HCT116 (cell line): ENCODE measurements around the gene CXADR. TPM values are rescaled to one million over a fixed set of nuclear protein-coding genes. Genes with fewer than 3 reads are reported as not detected.
A peak's percentile ranks its signal among the peaks of the same experiment; 100 is the strongest.

Experiments used
- ATAC-seq: fragments of 200-7000 bp; cut with Tn5 transposase; 2 replicates; pipeline ENCODE4 v1.9.1; 2020; ENCODE audit warnings: mild to moderate bottlenecking, moderate library complexity
- BruUV-seq: library from RNA; stranded (reverse); fragments of 400-500 nt; replicated peaks from 2 replicates; lab custom pipeline; 2021; lab: Mats Ljungman, UMichigan
- CTCF ChIA-PET: fragments of 300-600 bp; sonication (Branson Sonifier 250); formaldehyde crosslinking; loops from one replicate; lab custom pipeline; 2021; ENCODE audit warnings: antibody characterized with exemption; lab: Charles Lee
- POLR2A ChIA-PET: fragments of 300-600, 350-600 bp; sonication (Branson Sonifier 250); formaldehyde crosslinking; loops from one replicate; lab custom pipeline; 2021; ENCODE audit warnings: antibody characterized with exemption; lab: Charles Lee
- RAD21 ChIA-PET, 2 experiments: fragments of 300-600 bp; sonication (Branson Sonifier 250); formaldehyde crosslinking; loops; one replicate each; lab custom pipeline; 2023; ENCODE audit warnings: low total read pairs in 2 of 2; ENCODE audit not compliant: uncharacterized antibody in 2 of 2, unreplicated experiment in 2 of 2, low non-redundant PET in 1 of 2; lab: Charles Lee
- DNase-seq: peaks from one replicate; pipeline ENCODE4 v3.0.0-alpha.2; 2010; ENCODE audit warnings: low read depth, low spot score
- H2AFZ ChIP-seq: fragments of 200-600 bp; shearing (Covaris generic), sonication (generic); 2 replicates; pipeline ENCODE4 v1.6.1; 2017; ENCODE audit warnings: low read depth, mixed run types, mixed read lengths, antibody characterized with exemption, low read length; ENCODE audit not compliant: poor library complexity, severe bottlenecking
- H3K27ac ChIP-seq: 2 replicates; pipeline ENCODE4 v1.5.1; 2012; ENCODE audit warnings: low read depth, low read length
- H3K27me3 ChIP-seq: fragments of 200-600 bp; sonication (generic); 2 replicates; pipeline ENCODE4 v1.6.1; 2016; ENCODE audit warnings: mixed run types, low read length, mixed read lengths; ENCODE audit not compliant: insufficient read depth
- H3K36me3 ChIP-seq, 2 experiments: fragments of 200-500 bp in 1 of 2; fragments of 200-600 bp in 1 of 2; sonication (Bioruptor generic) in 1 of 2; sonication (generic) in 1 of 2; 2 replicates each; pipeline versions ENCODE4 v1.5.1 to v1.6.1; 2014 to 2016; ENCODE audit warnings: low read length in 2 of 2, inconsistent platforms in 1 of 2, mixed read lengths in 1 of 2, mixed run types in 1 of 2; ENCODE audit not compliant: insufficient read depth in 2 of 2, control insufficient read depth in 1 of 2
- H3K4me1 ChIP-seq, 2 experiments: fragments of 200-600 bp in 1 of 2; sonication (generic) in 1 of 2; 2 replicates each; pipeline versions ENCODE4 v1.5.1 to v1.6.1; 2012 to 2017; ENCODE audit warnings: low read length in 2 of 2, inconsistent platforms in 1 of 2, mild to moderate bottlenecking in 1 of 2, mixed read lengths in 1 of 2, mixed run types in 1 of 2, moderate library complexity in 1 of 2; ENCODE audit not compliant: insufficient read depth in 2 of 2, control insufficient read depth in 1 of 2
- H3K4me2 ChIP-seq: fragments of 200-600 bp; sonication (generic); 2 replicates; pipeline ENCODE4 v1.6.1; 2017; ENCODE audit warnings: mixed run types, low read length, mixed read lengths
- H3K4me3 ChIP-seq, 2 experiments: fragments of 200-600 bp in 1 of 2; sonication (generic) in 1 of 2; replicated peaks in 1 of 2; 2 replicates each; pipeline ENCODE4 v1.5.1; 2011 to 2016; ENCODE audit warnings: low read length in 2 of 2, control low read depth in 1 of 2, low read depth in 1 of 2, mild to moderate bottlenecking in 1 of 2, mixed read lengths in 1 of 2, mixed run types in 1 of 2
- H3K79me2 ChIP-seq: fragments of 200-600 bp; sonication (generic); 2 replicates; pipeline ENCODE4 v1.6.1; 2017; ENCODE audit warnings: mild to moderate bottlenecking, mixed run types, low read length, moderate library complexity, mixed read lengths; ENCODE audit not compliant: insufficient read depth
- H3K9ac ChIP-seq: fragments of 200-600 bp; sonication (generic); 2 replicates; pipeline ENCODE4 v1.6.1; 2016; ENCODE audit warnings: low read length, mixed read lengths
- H3K9me2 ChIP-seq: fragments of 200-600 bp; sonication (generic), shearing (Covaris generic); 2 replicates; pipeline ENCODE4 v1.6.1; 2017; ENCODE audit warnings: mixed run types, mild to moderate bottlenecking, moderate library complexity; ENCODE audit not compliant: insufficient read depth
- H3K9me3 ChIP-seq, 2 experiments: fragments of 200-500 bp in 1 of 2; fragments of 200-600 bp in 1 of 2; sonication (Bioruptor generic) in 1 of 2; sonication (generic) in 1 of 2; 2 replicates each; pipeline ENCODE4 v1.6.1; 2014 to 2017; ENCODE audit warnings: low read length in 2 of 2, mixed read lengths in 2 of 2, inconsistent platforms in 1 of 2, low read depth in 1 of 2, mild to moderate bottlenecking in 1 of 2, mixed run types in 1 of 2, moderate library complexity in 1 of 2; ENCODE audit not compliant: control insufficient read depth in 1 of 2, insufficient read depth in 1 of 2
- H4K20me1 ChIP-seq: fragments of 200-600 bp; sonication (generic), shearing (Covaris generic); 2 replicates; pipeline ENCODE4 v1.6.1; 2017; ENCODE audit warnings: mixed run types, mild to moderate bottlenecking, moderate library complexity; ENCODE audit not compliant: insufficient read depth
- CBX3 ChIP-seq: IDR thresholded peaks from 2 replicates; pipeline ENCODE4 v1.6.1; 2012; ENCODE audit warnings: low read depth
- CEBPB ChIP-seq: IDR thresholded peaks from 2 replicates; pipeline ENCODE4 v1.6.1; 2012; ENCODE audit warnings: low read depth
- ELF1 ChIP-seq: IDR thresholded peaks from 2 replicates; pipeline ENCODE4 v1.6.1; 2012; ENCODE audit warnings: low read depth, borderline replicate concordance
- EZH2phosphoT487 ChIP-seq: fragments of 200-600 bp; IDR thresholded peaks from 2 replicates; pipeline ENCODE4 v1.6.1; 2018; ENCODE audit warnings: antibody characterized with exemption, borderline replicate concordance
- FOSL1 ChIP-seq: IDR thresholded peaks from 2 replicates; pipeline ENCODE4 v1.6.1; 2012; ENCODE audit warnings: low read depth
- JUND ChIP-seq: IDR thresholded peaks from 2 replicates; pipeline ENCODE4 v1.6.1; 2012
- POLR2A ChIP-seq: IDR thresholded peaks from 2 replicates; pipeline ENCODE4 v1.7.0; 2011; ENCODE audit warnings: borderline replicate concordance; ENCODE audit not compliant: insufficient read depth, insufficient read length; ENCODE audit errors: extremely low read depth
- POLR2AphosphoS5 ChIP-seq: IDR thresholded peaks from 2 replicates; pipeline ENCODE4 v1.6.1; 2011; ENCODE audit warnings: mild to moderate bottlenecking, low read depth, low read length, moderate library complexity
- RAD21 ChIP-seq: IDR thresholded peaks from 2 replicates; pipeline ENCODE4 v1.6.1; 2012; ENCODE audit warnings: low read depth, mild to moderate bottlenecking
- SIN3A ChIP-seq: IDR thresholded peaks from 2 replicates; pipeline ENCODE4 v1.6.1; 2012; ENCODE audit warnings: low read depth
- SP1 ChIP-seq: IDR thresholded peaks from 2 replicates; pipeline ENCODE4 v1.6.1; 2012; ENCODE audit warnings: low read depth
- SRF ChIP-seq: IDR thresholded peaks from 2 replicates; pipeline ENCODE4 v1.6.1; 2012; ENCODE audit warnings: low read depth
- TCF7L2 ChIP-seq: IDR thresholded peaks from 2 replicates; pipeline ENCODE4 v1.7.0; 2011; ENCODE audit warnings: borderline replicate concordance, inconsistent platforms; ENCODE audit not compliant: insufficient read depth, insufficient read length; ENCODE audit errors: extremely low read depth
- YY1 ChIP-seq: IDR thresholded peaks from 2 replicates; pipeline ENCODE4 v1.6.1; 2011; ENCODE audit warnings: low read length, low read depth, moderate library complexity, mild to moderate bottlenecking; ENCODE audit not compliant: insufficient replicate concordance; ENCODE audit errors: extremely low read depth
- ZFX ChIP-seq: fragments of 450-650 bp; IDR thresholded peaks from 2 replicates; pipeline ENCODE4 v1.6.1; 2017
- ZNF274 ChIP-seq: fragments of 200-500 bp; sonication (Bioruptor generic); IDR thresholded peaks from 2 replicates; pipeline ENCODE4 v1.6.1; 2014; ENCODE audit warnings: mild to moderate bottlenecking, low read depth, low read length, inconsistent platforms
- intact Hi-C: fragments of 100-400 bp; cut with micrococcal nuclease; formaldehyde crosslinking; loops from 2 replicates; pipeline ENCODE4 v1.10.0; 2022
- total RNA-seq: library from RNA; stranded (reverse); gene quantifications from one replicate; pipeline ENCODE4 v1.2.1, GENCODE V29; 2021; ENCODE audit not compliant: unreplicated experiment
- TF ChIP-seq, protein P1 (sequence below): IDR thresholded peaks from 2 replicates; pipeline ENCODE4 v1.6.1; 2012; ENCODE audit warnings: low read depth
- TF ChIP-seq, protein P2 (sequence below): IDR thresholded peaks from 2 replicates; pipeline ENCODE4 v1.6.1; 2011; ENCODE audit warnings: mild to moderate bottlenecking, low read length, moderate library complexity; ENCODE audit not compliant: insufficient replicate concordance; ENCODE audit errors: extremely low read depth
- TF ChIP-seq, protein P3 (sequence below): IDR thresholded peaks from 2 replicates; pipeline ENCODE4 v1.6.1; 2012

The CXADR gene
- total RNA-seq, 1 experiment from 2014 or later: 21.6 TPM

DNA sequence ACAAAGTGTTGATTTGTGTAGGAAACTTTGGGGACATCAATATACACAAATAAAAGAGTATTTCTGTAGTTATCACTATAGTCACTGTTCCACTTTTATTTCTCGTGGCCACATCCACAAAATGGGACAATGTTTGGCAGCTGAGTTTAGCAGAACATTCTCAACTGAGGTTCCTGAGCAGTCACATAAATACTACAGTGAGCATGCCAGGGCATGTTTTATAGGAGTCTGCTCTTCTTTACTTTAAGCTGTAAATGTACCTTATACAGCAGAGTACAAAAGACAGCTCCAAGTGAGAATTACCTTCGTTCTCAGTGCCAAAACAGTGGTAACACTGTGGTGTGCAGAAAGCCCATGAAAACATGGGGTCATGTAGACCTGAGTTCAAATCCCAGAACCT, 94.8 kb downstream of the CXADR start:
- ATAC-seq (no peak), DNase-seq (no peak)
- Histone ChIP-seq H3K79me2 (peaks cover 97% of the 10 kb centered on the region), H3K27me3 (no peaks in the 10 kb centered on the region), H3K36me3 (peaks cover 38 to 45% of the 10 kb centered on the region in 2 experiments), H3K4me1 (peaks cover 8 to 9% of the 10 kb centered on the region in 2 experiments), H3K9me3 (no peaks in the 10 kb centered on the region), H3K27ac (peak overlapping the region; percentile 39; the same call in 1 of the 2 replicates), H3K4me2 (no peak overlapping the region), H3K9ac (no peak overlapping the region), H2AFZ (no peak overlapping the region), H4K20me1 (no peaks in the 10 kb centered on the region), H3K4me3 (no peak overlapping the region), H3K9me2 (no peaks in the 10 kb centered on the region)
- RAD21 ChIA-PET: no interaction called here
- no peak for TF ChIP-seq SP1
- TF ChIP-seq, protein P1, sequence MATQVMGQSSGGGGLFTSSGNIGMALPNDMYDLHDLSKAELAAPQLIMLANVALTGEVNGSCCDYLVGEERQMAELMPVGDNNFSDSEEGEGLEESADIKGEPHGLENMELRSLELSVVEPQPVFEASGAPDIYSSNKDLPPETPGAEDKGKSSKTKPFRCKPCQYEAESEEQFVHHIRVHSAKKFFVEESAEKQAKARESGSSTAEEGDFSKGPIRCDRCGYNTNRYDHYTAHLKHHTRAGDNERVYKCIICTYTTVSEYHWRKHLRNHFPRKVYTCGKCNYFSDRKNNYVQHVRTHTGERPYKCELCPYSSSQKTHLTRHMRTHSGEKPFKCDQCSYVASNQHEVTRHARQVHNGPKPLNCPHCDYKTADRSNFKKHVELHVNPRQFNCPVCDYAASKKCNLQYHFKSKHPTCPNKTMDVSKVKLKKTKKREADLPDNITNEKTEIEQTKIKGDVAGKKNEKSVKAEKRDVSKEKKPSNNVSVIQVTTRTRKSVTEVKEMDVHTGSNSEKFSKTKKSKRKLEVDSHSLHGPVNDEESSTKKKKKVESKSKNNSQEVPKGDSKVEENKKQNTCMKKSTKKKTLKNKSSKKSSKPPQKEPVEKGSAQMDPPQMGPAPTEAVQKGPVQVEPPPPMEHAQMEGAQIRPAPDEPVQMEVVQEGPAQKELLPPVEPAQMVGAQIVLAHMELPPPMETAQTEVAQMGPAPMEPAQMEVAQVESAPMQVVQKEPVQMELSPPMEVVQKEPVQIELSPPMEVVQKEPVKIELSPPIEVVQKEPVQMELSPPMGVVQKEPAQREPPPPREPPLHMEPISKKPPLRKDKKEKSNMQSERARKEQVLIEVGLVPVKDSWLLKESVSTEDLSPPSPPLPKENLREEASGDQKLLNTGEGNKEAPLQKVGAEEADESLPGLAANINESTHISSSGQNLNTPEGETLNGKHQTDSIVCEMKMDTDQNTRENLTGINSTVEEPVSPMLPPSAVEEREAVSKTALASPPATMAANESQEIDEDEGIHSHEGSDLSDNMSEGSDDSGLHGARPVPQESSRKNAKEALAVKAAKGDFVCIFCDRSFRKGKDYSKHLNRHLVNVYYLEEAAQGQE: no peak
- TF ChIP-seq FOSL1: no peak
- no peak for TF ChIP-seq ZFX
- TF ChIP-seq, protein P2, sequence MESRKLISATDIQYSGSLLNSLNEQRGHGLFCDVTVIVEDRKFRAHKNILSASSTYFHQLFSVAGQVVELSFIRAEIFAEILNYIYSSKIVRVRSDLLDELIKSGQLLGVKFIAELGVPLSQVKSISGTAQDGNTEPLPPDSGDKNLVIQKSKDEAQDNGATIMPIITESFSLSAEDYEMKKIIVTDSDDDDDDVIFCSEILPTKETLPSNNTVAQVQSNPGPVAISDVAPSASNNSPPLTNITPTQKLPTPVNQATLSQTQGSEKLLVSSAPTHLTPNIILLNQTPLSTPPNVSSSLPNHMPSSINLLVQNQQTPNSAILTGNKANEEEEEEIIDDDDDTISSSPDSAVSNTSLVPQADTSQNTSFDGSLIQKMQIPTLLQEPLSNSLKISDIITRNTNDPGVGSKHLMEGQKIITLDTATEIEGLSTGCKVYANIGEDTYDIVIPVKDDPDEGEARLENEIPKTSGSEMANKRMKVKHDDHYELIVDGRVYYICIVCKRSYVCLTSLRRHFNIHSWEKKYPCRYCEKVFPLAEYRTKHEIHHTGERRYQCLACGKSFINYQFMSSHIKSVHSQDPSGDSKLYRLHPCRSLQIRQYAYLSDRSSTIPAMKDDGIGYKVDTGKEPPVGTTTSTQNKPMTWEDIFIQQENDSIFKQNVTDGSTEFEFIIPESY: no peak
- TF ChIP-seq POLR2AphosphoS5: no peak
- no peak for TF ChIP-seq SRF
- TF ChIP-seq TCF7L2: no peak
- TF ChIP-seq, protein P3, sequence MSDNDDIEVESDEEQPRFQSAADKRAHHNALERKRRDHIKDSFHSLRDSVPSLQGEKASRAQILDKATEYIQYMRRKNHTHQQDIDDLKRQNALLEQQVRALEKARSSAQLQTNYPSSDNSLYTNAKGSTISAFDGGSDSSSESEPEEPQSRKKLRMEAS: no peak
- TF ChIP-seq EZH2phosphoT487: no peak
- TF ChIP-seq RAD21: no peak
- TF ChIP-seq ELF1: no peak
- no peak for TF ChIP-seq CBX3
- TF ChIP-seq YY1: no peak
- TF ChIP-seq CEBPB: no peak
- no peak for TF ChIP-seq SIN3A
- no peak for TF ChIP-seq POLR2A
- TF ChIP-seq ZNF274: no peak
- no peak for TF ChIP-seq JUND
- intact Hi-C loops: no loop called here
- BruUV-seq: no TSS peak
- CTCF ChIA-PET: interaction anchor here (2.2 kb wide), 1 partner anchor 221 kb away, joined by 7 read pairs; no protein-coding TSS in a partner anchor
- POLR2A ChIA-PET: no interaction called here
